Keratinocyte (primary cell): ENCODE measurements around the gene TRAP1. TPM values are rescaled to one million over a fixed set of nuclear protein-coding genes. Genes with fewer than 3 reads are reported as not detected.

Experiments
- DNase-seq: peaks from one replicate; pipeline ENCODE4 v3.0.0-alpha.2; 2011; ENCODE audit warnings: low read depth, missing footprints, low spot score
- FAIRE-seq: peaks from 2 replicates; lab custom pipeline; 2011; peaks lifted over from hg19 to GRCh38; lab: Jason Lieb, UNC
- H2AFZ ChIP-seq: 2 replicates; pipeline ENCODE4 v1.6.0; 2012; ENCODE audit warnings: low read length, control low read depth, inconsistent platforms; ENCODE audit not compliant: control insufficient read depth
- H3K27ac ChIP-seq: 2 replicates; pipeline ENCODE4 v1.5.1; 2011; ENCODE audit warnings: low read length; ENCODE audit not compliant: control insufficient read depth, insufficient read depth
- H3K27me3 ChIP-seq: 3 replicates; pipeline ENCODE4 v1.6.0; 2011; ENCODE audit warnings: low read length; ENCODE audit not compliant: control insufficient read depth, insufficient read depth; ENCODE audit errors: extremely low read depth
- H3K36me3 ChIP-seq, 2 experiments: 2 replicates in 1 of 2; 3 replicates in 1 of 2; pipeline ENCODE4 v1.5.1; 2011; ENCODE audit warnings: low read length in 2 of 2, mild to moderate bottlenecking in 1 of 2; ENCODE audit not compliant: control insufficient read depth in 2 of 2, insufficient read depth in 2 of 2; ENCODE audit errors: extremely low read depth in 1 of 2
- H3K4me1 ChIP-seq: 3 replicates; pipeline ENCODE4 v1.5.1; 2011; ENCODE audit warnings: low read length; ENCODE audit not compliant: control insufficient read depth, insufficient read depth; ENCODE audit errors: extremely low read depth
- H3K4me2 ChIP-seq: 3 replicates; pipeline ENCODE4 v1.6.0; 2011; ENCODE audit warnings: low read depth, low read length; ENCODE audit not compliant: control insufficient read depth, insufficient read depth; ENCODE audit errors: extremely low read depth
- H3K4me3 ChIP-seq, 3 experiments: fragments of 200-600 bp in 1 of 3; sonication (generic) in 1 of 3; 2 replicates in 2 of 3; 3 replicates in 1 of 3; pipeline ENCODE4 v1.5.1; 2011 to 2016; ENCODE audit warnings: low read length in 3 of 3, mild to moderate bottlenecking in 3 of 3, control low read depth in 2 of 3, inconsistent platforms in 1 of 3, low read depth in 1 of 3, mixed read lengths in 1 of 3, mixed run types in 1 of 3, moderate library complexity in 1 of 3; ENCODE audit not compliant: control insufficient read depth in 2 of 3, insufficient read depth in 2 of 3; ENCODE audit errors: extremely low read depth in 1 of 3
- H3K79me2 ChIP-seq: 2 replicates; pipeline ENCODE4 v1.6.0; 2012; ENCODE audit warnings: low read length; ENCODE audit not compliant: control insufficient read depth, insufficient read depth
- H3K9ac ChIP-seq: 3 replicates; pipeline ENCODE4 v1.6.0; 2011; ENCODE audit warnings: low read length; ENCODE audit not compliant: control insufficient read depth, insufficient read depth; ENCODE audit errors: extremely low read depth
- H3K9me1 ChIP-seq: 3 replicates; pipeline ENCODE4 v1.6.0; 2011; ENCODE audit warnings: low read length; ENCODE audit not compliant: control insufficient read depth, insufficient read depth; ENCODE audit errors: extremely low read depth
- H3K9me3 ChIP-seq: 2 replicates; pipeline ENCODE4 v1.5.1; 2012; ENCODE audit warnings: low read depth, low read length; ENCODE audit not compliant: control insufficient read depth
- H4K20me1 ChIP-seq: 3 replicates; pipeline ENCODE4 v1.6.0; 2011; ENCODE audit warnings: low read length; ENCODE audit not compliant: control insufficient read depth, insufficient read depth; ENCODE audit errors: extremely low read depth
- CTCF ChIP-seq, 3 experiments: IDR thresholded peaks in 1 of 3; conservative IDR thresholded peaks in 1 of 3; optimal IDR thresholded peaks in 1 of 3; 2 replicates in 2 of 3; 3 replicates in 1 of 3; pipeline versions ENCODE3 to v1.5.1; 2011; ENCODE audit warnings: low read length in 3 of 3, mild to moderate bottlenecking in 3 of 3, moderate library complexity in 2 of 3, control low read depth in 1 of 3, inconsistent platforms in 1 of 3; ENCODE audit not compliant: insufficient read depth in 2 of 3; ENCODE audit errors: extremely low read depth in 1 of 3
- EZH2 ChIP-seq: IDR thresholded peaks from one replicate; pipeline ENCODE4 v1.6.1; 2012; ENCODE audit warnings: inconsistent platforms, mild to moderate bottlenecking, low read length, moderate library complexity
- dilution Hi-C: fragments of 300-500 bp; cut with MboI; formaldehyde crosslinking; loops from one replicate; pipeline ENCODE4 v1.7.0; 2020; ENCODE audit warnings: low sequenced_read_pairs; ENCODE audit not compliant: extremely low pct_ligation_motif_present
- polyA plus RNA-seq, 5 experiments: library from polyadenylated mRNA; depleted of rRNA in 3 of 5; stranded (reverse) in 3 of 5; stranded (forward) in 1 of 5; unstranded in 1 of 5; fragments of >200 nt; gene quantifications; 1 replicate in 1 of 5; 2 replicates in 3 of 5; 3 replicates in 1 of 5; pipeline versions ENCODE4 v1.2.1 to v1.2.3, GENCODE V29; 2011 to 2012; ENCODE audit warnings: missing spikeins in 2 of 5, low read depth in 1 of 5, low replicate concordance in 1 of 5

The TRAP1 gene
- polyA plus RNA-seq, 1 donor (not counting 4 experiments of a cell fraction or from before 2014, with no cell fraction given), result 106 TPM

DNA sequence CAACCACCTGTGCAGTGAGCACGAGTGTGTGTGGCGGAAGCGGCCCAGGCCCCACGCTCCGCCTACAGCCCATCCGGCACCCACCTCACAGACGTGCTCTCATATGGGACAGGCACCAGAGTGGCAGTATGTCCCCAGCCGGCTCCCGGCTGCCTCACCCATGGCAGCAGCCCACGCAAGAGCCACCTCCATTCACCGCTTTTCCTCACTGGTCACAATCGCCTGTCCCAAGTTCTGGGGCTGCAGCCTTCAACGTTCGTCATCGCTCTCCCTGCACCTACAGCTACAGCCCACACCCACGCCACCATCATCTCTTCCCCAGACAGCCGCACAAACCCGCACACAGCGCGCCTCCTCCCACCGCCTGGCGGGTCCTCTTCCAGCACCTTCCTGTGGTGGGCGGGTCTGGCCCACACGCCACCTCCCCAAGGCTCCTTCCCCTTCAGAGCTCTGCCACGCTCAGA lies 17.5 kb upstream of the TRAP1 start:
- Histone ChIP-seq H3K9ac (no peak overlapping the region), H3K79me2 (no peaks in the 10 kb centered on the region), H3K9me3 (no peaks in the 10 kb centered on the region), H3K4me2 (no peak overlapping the region), H3K36me3 (peaks cover 33 to 52% of the 10 kb centered on the region in 2 experiments), H3K4me1 (no peaks in the 10 kb centered on the region), H3K4me3 (no peak overlapping the region), H2AFZ (no peak overlapping the region), H3K27ac (no peak overlapping the region), H3K9me1 (no peaks in the 10 kb centered on the region), H3K27me3 (no peaks in the 10 kb centered on the region), H4K20me1 (no peaks in the 10 kb centered on the region)
- FAIRE-seq (no peak), DNase-seq (no peak)
- TF ChIP-seq CTCF (optimal IDR thresholded peaks at IDR 0.05 in 1 of 3, IDR thresholded peaks at IDR 0.05 in 1 of 3, conservative IDR thresholded peaks at IDR 0.05 in 1 of 3; ENCODE audit: extremely low read depth in 1 of 3, insufficient read depth in 2 of 3, low read length in 3 of 3) (no peak), EZH2 (no peak)
- dilution Hi-C loops, result no loop called here

DNA sequence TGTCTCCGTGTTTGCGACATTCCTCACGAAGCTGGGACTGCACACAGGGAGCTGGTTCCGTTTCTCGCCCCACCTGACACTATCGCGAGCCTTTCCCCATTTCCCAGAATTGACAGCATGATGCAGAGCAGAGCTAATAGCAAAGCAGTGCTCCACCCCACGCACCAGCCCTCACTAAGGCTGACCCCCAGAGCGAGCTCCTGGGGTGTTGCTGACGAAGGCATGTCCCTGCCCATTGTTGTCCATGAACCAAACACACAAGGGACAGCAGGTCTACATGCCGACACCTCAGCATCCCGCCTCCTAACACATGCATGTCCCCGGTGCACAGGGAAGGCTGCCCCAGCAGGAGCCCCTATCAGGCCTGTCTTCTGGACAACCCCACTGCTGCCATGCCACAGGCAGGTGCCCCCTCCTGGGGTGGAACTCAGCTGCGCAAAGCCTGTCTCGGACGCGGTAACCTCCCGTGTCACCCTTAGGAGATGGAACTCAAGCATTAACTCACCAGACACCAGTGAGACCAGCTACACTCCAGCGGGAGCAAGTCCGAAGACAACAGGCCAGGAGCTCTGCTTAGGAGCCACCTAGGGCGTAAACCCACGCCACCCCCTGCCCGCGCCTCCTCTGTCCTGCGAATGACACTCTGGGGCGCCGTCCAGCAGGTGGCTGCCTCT lies 16.9 kb upstream of the TRAP1 start:
- no peak for FAIRE-seq
- DNase-seq, result no peak
- H3K36me3 ChIP-seq, result peaks cover 29 to 54% of the 10 kb centered on the region in 2 experiments
- no peak overlapping the region for H3K27ac ChIP-seq
- H3K27me3 ChIP-seq, result no peaks in the 10 kb centered on the region
- H3K4me3 ChIP-seq, result no peak overlapping the region
- H3K9me3 ChIP-seq, result no peaks in the 10 kb centered on the region
- TF ChIP-seq CTCF (optimal IDR thresholded peaks at IDR 0.05 in 1 of 3, IDR thresholded peaks at IDR 0.05 in 1 of 3, conservative IDR thresholded peaks at IDR 0.05 in 1 of 3; ENCODE audit: extremely low read depth in 1 of 3, insufficient read depth in 2 of 3, low read length in 3 of 3) (no peak), EZH2 (no peak)
- H3K4me2 ChIP-seq, result no peak overlapping the region
- dilution Hi-C loops, result no loop called here
- no peaks in the 10 kb centered on the region for H3K79me2 ChIP-seq
- no peaks in the 10 kb centered on the region for H3K9me1 ChIP-seq
- no peak overlapping the region for H3K9ac ChIP-seq
- H2AFZ ChIP-seq, result no peak overlapping the region
- H3K4me1 ChIP-seq, result no peaks in the 10 kb centered on the region
- H4K20me1 ChIP-seq, result no peaks in the 10 kb centered on the region
